GM12875 (cell line): Measurements from ENCODE around the gene VDR.

Experiments used
- H3K4me3 ChIP-seq: one replicate; pipeline ENCODE4 v1.5.1; 2011; ENCODE audit warnings: low read depth, low read length, control low read depth
- TF ChIP-seq, protein P1 (sequence below): IDR thresholded peaks from 2 replicates; pipeline ENCODE4 v1.5.1; 2011; ENCODE audit warnings: low read depth, mild to moderate bottlenecking, control low read depth, inconsistent platforms, low read length, moderate library complexity, borderline replicate concordance; ENCODE audit not compliant: insufficient read depth

The VDR gene

DNA sequence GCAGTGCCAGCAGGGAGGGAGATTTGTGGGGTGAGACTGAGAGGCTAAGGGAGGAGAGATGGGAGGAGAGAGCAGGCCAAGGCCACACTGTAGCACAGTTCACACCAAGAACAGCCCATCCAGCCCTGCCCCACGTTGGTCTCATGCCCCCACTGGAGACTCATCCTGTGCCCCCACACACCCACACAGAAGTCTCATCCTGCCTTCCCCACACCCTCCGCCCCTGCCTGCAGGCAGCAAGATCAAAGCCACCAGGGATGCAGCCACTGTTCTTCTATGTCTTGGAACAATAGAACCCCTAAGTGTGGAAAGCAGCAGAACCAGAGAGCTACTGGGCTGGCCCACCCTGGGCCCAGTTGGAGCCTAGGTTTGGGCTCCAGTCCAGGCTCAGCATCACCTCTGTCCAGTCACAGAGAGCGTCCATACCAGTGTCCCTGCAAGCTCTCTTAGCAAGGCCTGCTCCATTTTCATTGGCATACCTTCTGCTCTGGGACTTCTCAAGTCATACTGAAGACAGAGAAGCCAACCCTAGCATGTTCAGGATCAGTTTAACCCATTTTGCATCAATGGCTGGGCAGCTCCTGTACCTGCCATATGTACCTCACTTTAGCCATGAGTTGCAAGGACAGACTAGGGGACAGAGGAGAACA is 53.4 kb downstream of the VDR start:
- no peak overlapping the region for H3K4me3 ChIP-seq
- TF ChIP-seq, protein P1, sequence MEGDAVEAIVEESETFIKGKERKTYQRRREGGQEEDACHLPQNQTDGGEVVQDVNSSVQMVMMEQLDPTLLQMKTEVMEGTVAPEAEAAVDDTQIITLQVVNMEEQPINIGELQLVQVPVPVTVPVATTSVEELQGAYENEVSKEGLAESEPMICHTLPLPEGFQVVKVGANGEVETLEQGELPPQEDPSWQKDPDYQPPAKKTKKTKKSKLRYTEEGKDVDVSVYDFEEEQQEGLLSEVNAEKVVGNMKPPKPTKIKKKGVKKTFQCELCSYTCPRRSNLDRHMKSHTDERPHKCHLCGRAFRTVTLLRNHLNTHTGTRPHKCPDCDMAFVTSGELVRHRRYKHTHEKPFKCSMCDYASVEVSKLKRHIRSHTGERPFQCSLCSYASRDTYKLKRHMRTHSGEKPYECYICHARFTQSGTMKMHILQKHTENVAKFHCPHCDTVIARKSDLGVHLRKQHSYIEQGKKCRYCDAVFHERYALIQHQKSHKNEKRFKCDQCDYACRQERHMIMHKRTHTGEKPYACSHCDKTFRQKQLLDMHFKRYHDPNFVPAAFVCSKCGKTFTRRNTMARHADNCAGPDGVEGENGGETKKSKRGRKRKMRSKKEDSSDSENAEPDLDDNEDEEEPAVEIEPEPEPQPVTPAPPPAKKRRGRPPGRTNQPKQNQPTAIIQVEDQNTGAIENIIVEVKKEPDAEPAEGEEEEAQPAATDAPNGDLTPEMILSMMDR = no peak

DNA sequence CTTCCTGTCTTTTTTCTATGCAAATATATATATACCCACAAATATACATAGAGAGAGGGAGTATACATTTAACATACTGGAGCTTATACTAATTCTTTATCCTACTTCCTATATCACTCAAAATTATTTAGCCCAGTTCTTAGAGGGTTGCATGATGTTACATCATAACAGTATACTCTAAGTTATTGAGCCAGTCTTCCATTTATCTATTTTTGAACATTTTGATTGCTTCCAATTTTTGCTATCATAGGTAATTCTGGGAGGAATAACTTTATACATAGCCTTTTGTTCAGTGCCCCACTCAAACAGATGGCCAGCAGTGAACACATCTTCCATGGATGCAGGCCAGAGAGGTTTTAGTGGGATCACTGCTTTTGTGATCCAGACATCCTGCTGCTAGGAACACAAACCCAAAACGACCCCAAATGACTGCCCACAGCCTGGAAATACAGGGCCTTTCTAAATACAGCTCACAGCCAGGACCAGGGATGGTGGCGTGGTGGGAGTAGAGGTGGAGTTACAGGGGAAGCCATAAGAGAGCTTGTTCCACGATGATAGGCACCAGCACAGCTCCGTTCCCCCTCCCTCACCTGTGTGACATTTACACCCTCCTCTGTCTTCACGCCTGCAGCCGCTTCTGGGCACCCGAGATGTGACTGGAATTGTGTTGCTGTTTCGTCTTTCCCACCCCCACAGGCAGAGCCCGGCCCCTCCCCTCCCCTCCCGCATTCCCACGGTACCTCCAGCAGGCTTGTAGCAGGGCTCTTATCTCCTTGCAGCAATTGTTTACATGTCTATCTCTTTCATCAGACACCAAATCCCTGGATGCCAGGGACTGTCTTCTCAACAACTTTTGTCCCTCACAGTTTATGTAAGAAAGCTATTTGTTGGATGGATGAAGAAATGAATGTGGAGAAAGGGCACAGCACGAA is 54.4 kb downstream of the VDR start:
- TF ChIP-seq, protein P1 = no peak

DNA sequence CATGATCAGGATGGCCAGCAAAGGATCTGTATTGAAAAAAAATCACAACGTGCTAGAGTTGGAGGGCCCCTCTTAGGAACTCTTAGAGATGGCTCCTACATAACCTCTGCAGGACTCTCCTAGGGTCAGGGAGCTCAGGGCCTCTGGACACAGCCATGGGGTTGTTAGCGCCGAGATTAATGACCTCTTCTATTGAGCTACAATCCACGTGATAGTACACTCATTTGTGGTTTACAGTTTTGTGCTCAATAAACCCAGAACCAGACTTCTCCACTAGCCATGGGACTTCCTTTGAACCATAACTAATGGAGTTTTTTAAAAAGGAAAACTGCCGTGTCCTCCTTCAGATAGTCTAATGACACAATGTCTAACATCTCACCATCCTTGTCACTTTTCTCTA is 55.5 kb downstream of the VDR start:
- TF ChIP-seq, protein P1 = no peak

More for the DNA sequence above, 54.4 kb downstream of the VDR start:
- no peak overlapping the region for H3K4me3 ChIP-seq

DNA sequence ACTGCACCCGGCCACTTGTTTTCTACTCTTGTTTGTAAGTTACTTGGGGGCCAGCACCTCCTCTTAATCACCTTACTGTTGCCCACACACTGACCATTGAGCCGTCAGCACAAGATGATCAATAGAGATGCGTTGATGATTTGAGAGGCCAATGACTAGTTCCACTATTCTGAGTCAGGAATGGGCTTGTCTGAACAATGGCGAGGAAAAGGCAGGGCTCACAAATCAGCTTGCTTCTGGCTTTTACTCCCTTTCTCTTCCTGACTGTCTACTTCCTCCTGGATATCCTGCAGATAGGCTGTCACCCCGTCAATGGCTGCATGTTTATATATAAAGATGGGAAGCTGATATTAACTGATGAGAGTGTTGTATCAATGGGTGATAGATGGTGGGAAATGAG is 55.9 kb downstream of the VDR start:
- TF ChIP-seq, protein P1 = no peak

More for the DNA sequence above, 55.5 kb downstream of the VDR start:
- H3K4me3 ChIP-seq = no peak overlapping the region

DNA sequence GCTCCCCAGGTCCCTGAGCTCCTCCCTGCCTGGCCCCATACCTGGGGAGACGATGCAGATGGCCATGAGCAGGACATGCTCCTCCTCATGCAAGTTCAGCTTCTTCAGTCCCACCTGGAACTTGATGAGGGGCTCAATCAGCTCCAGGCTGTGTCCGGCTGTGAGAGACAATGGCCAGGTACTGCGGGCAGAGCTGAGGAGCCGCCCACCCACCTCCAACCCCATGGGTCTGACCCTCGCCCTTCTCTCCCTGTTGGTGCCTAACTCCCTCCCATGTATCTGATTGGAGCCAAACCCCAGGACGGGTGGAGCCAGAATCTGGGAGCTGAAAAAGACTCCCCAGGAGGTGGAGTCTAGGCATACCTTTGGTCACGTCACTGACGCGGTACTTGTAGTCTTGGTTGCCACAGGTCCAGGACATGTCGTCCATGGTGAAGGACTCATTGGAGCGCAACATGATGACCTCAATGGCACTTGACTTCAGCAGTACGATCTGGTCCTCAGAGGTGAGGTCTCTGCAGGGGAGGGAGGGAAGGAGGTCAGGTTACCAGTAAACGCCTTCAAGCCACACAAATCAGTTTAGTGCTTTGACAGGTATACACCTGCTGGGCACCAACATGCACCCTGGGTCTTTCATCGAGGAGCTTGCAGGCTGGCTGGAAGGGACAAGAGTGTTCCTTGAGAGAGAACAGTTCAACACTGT is 58.3 kb downstream of the VDR start:
- no peak overlapping the region for H3K4me3 ChIP-seq
- TF ChIP-seq, protein P1 = no peak

More for the DNA sequence above, 55.9 kb downstream of the VDR start:
- no peak overlapping the region for H3K4me3 ChIP-seq

DNA sequence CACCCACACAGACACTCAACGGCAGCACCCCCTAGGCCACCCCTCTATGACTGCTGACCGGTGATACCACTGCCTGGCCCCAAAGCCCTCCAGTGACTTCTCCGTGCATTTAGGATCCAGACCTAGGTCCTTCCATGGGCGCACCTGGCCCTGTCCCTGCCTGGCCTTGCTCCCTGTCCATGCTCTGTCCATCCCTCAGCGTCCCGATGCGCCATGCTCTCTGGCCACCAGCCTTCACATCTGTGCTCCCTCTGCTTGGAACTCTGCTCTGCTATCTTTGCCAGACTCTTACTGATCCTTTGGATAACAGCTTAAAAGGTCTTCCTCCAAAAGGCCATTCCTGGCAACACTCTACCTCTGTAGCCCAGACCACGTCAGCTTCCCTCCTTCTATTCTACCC is 59.7 kb downstream of the VDR start:
- TF ChIP-seq, protein P1 = no peak
- H3K4me3 ChIP-seq = no peak overlapping the region
